Stomach (tissue), 9 donors: ENCODE results near the gene VEZT. TPM values are rescaled to one million over a fixed set of nuclear protein-coding genes. Genes with fewer than 3 reads are reported as not detected.
"Not testable (repeated sequence)": the region's sequence is repeated elsewhere in the genome, so short reads cannot be mapped to it uniquely, and the experiment has no call there.

ENCODE experiments used
- DNase-seq, 2 donors: peaks; one replicate each; pipeline versions ENCODE4 v3.0.0 to v3.0.0-alpha.2; 2013 to 2019
- H3K27ac ChIP-seq, 5 donors: fragments of 200-600 bp in 4 of 5; sonication (generic) in 4 of 5; one replicate each; pipeline ENCODE4 v1.5.1; 2013 to 2019; ENCODE audit warnings: mild to moderate bottlenecking in 1 of 5, moderate library complexity in 1 of 5
- H3K27me3 ChIP-seq, 3 donors: fragments of 200-600 bp; sonication (generic); one replicate each; pipeline ENCODE4 v1.5.1; 2017 to 2019; ENCODE audit warnings: mixed run types in 1 of 3
- H3K36me3 ChIP-seq, 4 donors: fragments of 200-600 bp; sonication (generic); 1 replicate in 3 of 4; 2 replicates in 1 of 4; pipeline ENCODE4 v1.5.1; 2016 to 2019
- H3K4me1 ChIP-seq, 4 donors: fragments of 200-600 bp; sonication (generic); one replicate each; pipeline ENCODE4 v1.5.1; 2016 to 2019
- H3K4me3 ChIP-seq, 4 donors: fragments of 200-600 bp; sonication (generic) in 3 of 4; one replicate each; pipeline ENCODE4 v1.5.1; 2016 to 2019; ENCODE audit warnings: mild to moderate bottlenecking in 1 of 4
- H3K9me3 ChIP-seq, 4 donors: fragments of 200-600 bp; sonication (generic); one replicate each; pipeline ENCODE4 v1.5.1; 2016 to 2019
- EP300 ChIP-seq: sonication (generic); formaldehyde crosslinking; IDR thresholded peaks from one replicate; pipeline ENCODE4 v1.6.1; 2017; ENCODE audit warnings: antibody characterized with exemption
- POLR2A ChIP-seq, 4 donors: fragments of 450-650 bp; IDR thresholded peaks; one replicate each; pipeline ENCODE4 v1.6.1; 2016; ENCODE audit warnings: antibody characterized with exemption in 4 of 4, control low read depth in 2 of 4, mild to moderate bottlenecking in 1 of 4, moderate library complexity in 1 of 4
- POLR2AphosphoS5 ChIP-seq, 3 donors: sonication (generic); formaldehyde crosslinking; IDR thresholded peaks; one replicate each; pipeline ENCODE4 v1.6.1; 2016; ENCODE audit warnings: antibody characterized with exemption in 3 of 3
- WGBS, 5 donors: extraction: QIAGEN DNeasy Blood & Tissue Kit in 3 of 5; methylation state at CpG; one replicate each; pipeline versions ENCODE4 v1.1.5 to v1.1.7; 2013 to 2018; 5-methylcytosine and 5-hydroxymethylcytosine counted together
- intact Hi-C: fragments of 100-400 bp; cut with DNase I; formaldehyde crosslinking; loops from one replicate; pipeline ENCODE4 v1.15.1; 2023; ENCODE audit warnings: low total_unique reads
- polyA plus RNA-seq, 3 donors: library from polyadenylated mRNA; stranded (reverse); fragments of 200-250 nt; gene quantifications; one replicate each; pipeline ENCODE4 v1.2.3, GENCODE V29; 2013
- total RNA-seq, 5 donors: library from RNA; depleted of rRNA; stranded (reverse); fragments of >200 nt; gene quantifications; one replicate each; pipeline versions ENCODE4 v1.1.0 to v1.2.3, GENCODE V29; 2014 to 2016
- TF ChIP-seq, protein P1 (sequence below), 7 experiments: fragments of 450-650 bp in 4 of 7; fragments of 200-600 bp in 3 of 7; sonication (generic) in 3 of 7; IDR thresholded peaks; one replicate each; pipeline ENCODE4 v1.5.1; 2016 to 2019; ENCODE audit warnings: antibody characterized with exemption in 7 of 7, control low read depth in 2 of 7, mild to moderate bottlenecking in 1 of 7
- donor health status: healthy with polysubstance abuse.
- donor health status: Bipolar disorder and iron deficiency.
- donor health status: healthy.

Gene VEZT
- total and polyA plus RNA-seq, 8 donors = 11.0 to 165 (median 46.7) TPM

DNA sequence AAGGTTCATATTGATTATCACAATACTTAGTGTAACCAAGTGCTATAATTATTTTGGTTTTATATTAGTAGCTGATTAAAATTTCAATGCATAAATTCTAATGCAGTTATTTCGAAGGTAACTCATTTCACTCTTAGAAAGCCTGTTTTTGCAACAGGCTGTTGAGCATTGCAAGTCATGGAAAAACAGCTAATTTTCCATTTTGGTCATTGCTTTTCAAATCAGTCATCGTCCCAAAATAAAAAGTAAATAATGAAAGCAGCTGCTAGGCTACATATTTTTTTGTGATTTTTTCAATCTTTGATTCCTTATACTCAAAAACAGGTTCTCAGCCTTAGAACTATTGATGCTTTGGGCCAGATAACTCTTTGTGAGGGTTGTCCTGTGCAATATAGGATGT, 22.9 kb downstream of the VEZT start:
- 82 to 90% (median 85%) methylated on average over 2 of the region's 2 CpGs for WGBS, 5 donors
- TF ChIP-seq POLR2AphosphoS5 (IDR thresholded peaks at IDR 0.05) (no peak), EP300 (no peak), POLR2A (IDR thresholded peaks at IDR 0.05) (no peak)
- TF ChIP-seq, protein P1, sequence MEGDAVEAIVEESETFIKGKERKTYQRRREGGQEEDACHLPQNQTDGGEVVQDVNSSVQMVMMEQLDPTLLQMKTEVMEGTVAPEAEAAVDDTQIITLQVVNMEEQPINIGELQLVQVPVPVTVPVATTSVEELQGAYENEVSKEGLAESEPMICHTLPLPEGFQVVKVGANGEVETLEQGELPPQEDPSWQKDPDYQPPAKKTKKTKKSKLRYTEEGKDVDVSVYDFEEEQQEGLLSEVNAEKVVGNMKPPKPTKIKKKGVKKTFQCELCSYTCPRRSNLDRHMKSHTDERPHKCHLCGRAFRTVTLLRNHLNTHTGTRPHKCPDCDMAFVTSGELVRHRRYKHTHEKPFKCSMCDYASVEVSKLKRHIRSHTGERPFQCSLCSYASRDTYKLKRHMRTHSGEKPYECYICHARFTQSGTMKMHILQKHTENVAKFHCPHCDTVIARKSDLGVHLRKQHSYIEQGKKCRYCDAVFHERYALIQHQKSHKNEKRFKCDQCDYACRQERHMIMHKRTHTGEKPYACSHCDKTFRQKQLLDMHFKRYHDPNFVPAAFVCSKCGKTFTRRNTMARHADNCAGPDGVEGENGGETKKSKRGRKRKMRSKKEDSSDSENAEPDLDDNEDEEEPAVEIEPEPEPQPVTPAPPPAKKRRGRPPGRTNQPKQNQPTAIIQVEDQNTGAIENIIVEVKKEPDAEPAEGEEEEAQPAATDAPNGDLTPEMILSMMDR (IDR thresholded peaks at IDR 0.05) = no peak
- no peak overlapping the region for H3K4me3 ChIP-seq
- no peaks in the 10 kb centered on the region for H3K9me3 ChIP-seq
- no peak overlapping the region for H3K27ac ChIP-seq
- DNase-seq = no peak
- H3K27me3 ChIP-seq = no peaks in the 10 kb centered on the region
- H3K4me1 ChIP-seq = peaks cover 0 to 24% (median 4%) of the 10 kb centered on the region in 4 donors
- intact Hi-C loops = no loop called here
- H3K36me3 ChIP-seq = peaks cover 0 to 17% (median 14%) of the 10 kb centered on the region in 4 donors

DNA sequence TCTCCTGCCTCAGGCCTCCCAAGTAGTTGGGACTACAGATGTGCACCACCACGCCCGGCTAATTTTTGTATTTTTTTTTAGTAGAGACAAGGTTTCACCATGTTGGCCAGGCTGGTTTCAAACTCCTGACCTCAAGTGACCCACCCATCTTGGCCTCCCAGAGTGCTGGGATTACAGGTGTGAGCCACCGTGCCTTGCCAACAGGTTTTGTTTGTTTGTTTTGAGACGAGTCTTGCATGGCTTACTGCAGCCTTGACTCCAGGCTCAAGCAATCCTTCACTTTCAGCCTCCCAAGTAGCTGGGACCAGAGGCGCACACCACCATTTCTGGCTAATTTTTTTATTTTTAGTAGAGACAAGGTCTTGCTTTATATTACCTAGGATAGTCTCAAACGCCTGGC, 23.5 kb downstream of the VEZT start:
- 78 to 87% (median 84%) methylated on average over 6 of the region's 6 CpGs for WGBS, 5 donors
- Histone ChIP-seq H3K36me3 (peaks cover 0 to 17% (median 14%) of the 10 kb centered on the region in 4 donors), H3K4me1 (peaks cover 0 to 24% (median 5%) of the 10 kb centered on the region in 4 donors)
- H3K27ac ChIP-seq, H3K27me3 ChIP-seq, intact Hi-C loops, H3K4me3 ChIP-seq, DNase-seq, H3K9me3 ChIP-seq: not testable (repeated sequence)

DNA sequence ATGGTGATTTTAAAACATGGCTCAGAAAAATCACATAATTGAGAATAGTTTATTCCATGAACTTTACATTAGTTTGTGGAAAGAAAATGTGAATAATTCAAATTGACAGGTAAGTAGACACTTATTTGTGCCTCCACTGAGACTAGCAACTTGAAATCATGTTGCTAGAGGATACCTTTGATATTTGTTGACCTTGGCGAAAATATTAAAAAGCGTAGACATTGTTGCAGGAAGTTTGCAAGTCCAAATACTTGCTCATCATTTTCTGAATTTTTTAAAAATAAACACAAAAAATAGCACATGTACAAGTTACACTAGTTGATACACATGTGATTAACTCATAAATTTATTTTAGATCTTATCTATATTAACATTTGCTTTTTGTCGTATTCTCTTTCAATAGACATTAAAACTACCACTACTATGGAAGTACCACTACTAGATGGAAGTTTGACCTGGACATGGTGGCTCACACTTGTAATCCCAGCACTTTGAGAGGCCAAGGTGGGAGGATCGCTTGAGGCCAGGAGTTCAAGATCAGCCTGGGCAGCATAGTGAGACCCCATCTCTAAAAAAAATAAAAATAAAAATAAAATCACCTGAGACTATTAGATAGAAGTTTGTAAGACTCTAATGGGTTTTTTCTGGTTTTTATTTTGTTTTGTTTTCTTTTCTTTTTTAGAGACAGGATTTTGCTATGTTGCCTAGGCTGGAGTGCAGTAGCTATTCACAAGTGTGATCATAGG, 24.3 kb downstream of the VEZT start:
- 83 to 94% (median 90%) methylated on average over 4 of the region's 4 CpGs for WGBS, 5 donors
- H3K36me3 ChIP-seq = peaks cover 0 to 17% (median 14%) of the 10 kb centered on the region in 4 donors
- no peaks in the 10 kb centered on the region for H3K27me3 ChIP-seq
- H3K9me3 ChIP-seq = no peaks in the 10 kb centered on the region
- no peak overlapping the region for H3K27ac ChIP-seq
- no peak for TF ChIP-seq POLR2A (IDR thresholded peaks at IDR 0.05)
- TF ChIP-seq POLR2AphosphoS5 (IDR thresholded peaks at IDR 0.05) = no peak
- TF ChIP-seq, protein P1 (IDR thresholded peaks at IDR 0.05) = no peak
- TF ChIP-seq EP300 = no peak
- no peak for DNase-seq
- intact Hi-C loops = no loop called here
- H3K4me1 ChIP-seq = peaks cover 0 to 24% (median 9%) of the 10 kb centered on the region in 4 donors
- no peak overlapping the region for H3K4me3 ChIP-seq

DNA sequence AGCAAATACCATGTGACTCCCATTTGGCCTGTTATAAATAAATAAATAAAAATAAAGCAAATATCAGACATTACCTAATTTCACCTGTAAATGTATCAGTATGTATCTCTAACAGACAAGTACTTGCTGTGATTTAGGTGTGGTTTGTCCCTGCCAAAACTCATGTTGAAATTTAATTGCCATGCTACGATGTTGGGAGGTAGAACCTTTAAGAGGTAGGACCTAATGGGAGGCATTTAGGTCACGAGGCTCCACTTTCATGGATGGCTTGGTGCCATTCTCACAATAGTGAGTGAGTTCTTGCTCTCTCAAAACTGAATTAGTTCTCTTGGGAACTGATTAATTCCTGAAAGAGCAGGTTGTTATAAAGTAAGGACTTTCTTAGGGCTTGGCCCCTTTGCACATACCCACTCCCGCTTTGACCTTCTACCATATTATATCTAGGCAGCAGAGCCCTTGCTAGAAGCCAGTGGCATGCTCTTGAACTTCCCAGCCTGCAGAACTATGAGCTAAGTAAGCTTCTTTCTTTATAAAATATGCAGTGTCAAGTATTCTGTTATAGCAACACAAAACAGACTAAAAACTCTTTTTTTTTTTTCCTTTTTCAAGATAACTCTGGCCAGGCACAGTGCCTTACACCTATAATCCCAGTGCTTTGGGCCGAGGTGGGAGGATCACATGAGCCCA, 26.0 kb downstream of the VEZT start:
- no peak overlapping the region for H3K27ac ChIP-seq
- intact Hi-C loops = no loop called here
- TF ChIP-seq EP300 (no peak), POLR2A (IDR thresholded peaks at IDR 0.05) (no peak), POLR2AphosphoS5 (IDR thresholded peaks at IDR 0.05) (no peak)
- TF ChIP-seq, protein P1 (IDR thresholded peaks at IDR 0.05) = no peak
- 93 to 98% (median 97%) methylated on average over 4 of the region's 4 CpGs for WGBS, 5 donors
- H3K4me1 ChIP-seq = peaks cover 0 to 33% (median 15%) of the 10 kb centered on the region in 4 donors
- H3K27me3 ChIP-seq = no peaks in the 10 kb centered on the region
- no peaks in the 10 kb centered on the region for H3K9me3 ChIP-seq
- DNase-seq = no peak
- peaks cover 0 to 17% (median 14%) of the 10 kb centered on the region in 4 donors for H3K36me3 ChIP-seq
- H3K4me3 ChIP-seq = no peak overlapping the region
